Stimulated activated CD8-positive, alpha-beta memory T cell treated with anti-CD3 and anti-CD28 coated beads, Interleukin-4, amount 100 ng/mL, for 24 hours (primary cell): ENCODE data around the gene GSG1.

Source experiments
- DNase-seq: peaks from one replicate; pipeline ENCODE4 v3.0.0-alpha.2; 2020; ENCODE audit warnings: low read depth

Gene GSG1

GRCh38 chr12:13103391-13104033, at the start of gene GSG1:
TSS of gene GSG1 (minus strand) at chr12:13103667. CDS start at chr12:13103512, 155 bp downstream.
- no peak for DNase-seq

GRCh38 chr12:13153180-13153579, 49.7 kb upstream of the GSG1 start:
- no peak for DNase-seq

- no peak for DNase-seq
These were observed 49.3 kb upstream of the GSG1 start for GRCh38 chr12:13152756-13153155.

GRCh38 chr12:13152281-13152680, 48.8 kb upstream of the GSG1 start:
- DNase-seq = no peak

- DNase-seq = no peak
These were observed 45.9 kb upstream of the GSG1 start for GRCh38 chr12:13149411-13149810.

- DNase-seq = no peak
These were observed 45.0 kb upstream of the GSG1 start for GRCh38 chr12:13148485-13148847.

GRCh38 chr12:13147688-13148484, 44.4 kb upstream of the GSG1 start:
- no peak for DNase-seq

GRCh38 chr12:13146336-13146938, 43.0 kb upstream of the GSG1 start:
- no peak for DNase-seq

GRCh38 chr12:13144266-13144828, 40.9 kb upstream of the GSG1 start:
- DNase-seq = no peak

GRCh38 chr12:13142747-13143146, 39.3 kb upstream of the GSG1 start:
- no peak for DNase-seq

- no peak for DNase-seq
These were observed 38.2 kb upstream of the GSG1 start for GRCh38 chr12:13141686-13142085.

- DNase-seq = no peak
These were observed 32.1 kb upstream of the GSG1 start for GRCh38 chr12:13135371-13136178.

GRCh38 chr12:13133886-13134285, 30.4 kb upstream of the GSG1 start:
- DNase-seq = no peak

- DNase-seq = no peak
These were observed 27.5 kb upstream of the GSG1 start for GRCh38 chr12:13130981-13131380.

GRCh38 chr12:13128291-13128965, 25.0 kb upstream of the GSG1 start:
- no peak for DNase-seq

- DNase-seq = no peak
These were observed 24.0 kb upstream of the GSG1 start for GRCh38 chr12:13127444-13127843.

- DNase-seq = no peak
These were observed 23.0 kb upstream of the GSG1 start for GRCh38 chr12:13126494-13126893.

GRCh38 chr12:13125996-13126395, 22.5 kb upstream of the GSG1 start:
- DNase-seq = no peak

- DNase-seq = no peak
These were observed 21.4 kb upstream of the GSG1 start for GRCh38 chr12:13124656-13125505.

GRCh38 chr12:13121568-13121967, 18.1 kb upstream of the GSG1 start:
- no peak for DNase-seq

GRCh38 chr12:13120413-13120812, 16.9 kb upstream of the GSG1 start:
- DNase-seq = no peak
